AG09319 (cell line): ENCODE results near the gene LRRC4C.

Experiments
- DNase-seq: peaks from one replicate; pipeline ENCODE4 v3.0.0-alpha.2; 2010; ENCODE audit warnings: low read depth; ENCODE audit errors: extremely low read depth
- CTCF ChIP-seq: IDR thresholded peaks from 2 replicates; pipeline ENCODE4 v1.5.1; 2011; ENCODE audit warnings: low read depth, mild to moderate bottlenecking, inconsistent platforms, low read length, moderate library complexity

The LRRC4C gene

GRCh38 chr11:40104941-40105550 is 1354.4 kb downstream of the LRRC4C start:
- no peak for TF ChIP-seq CTCF
- no peak for DNase-seq

GRCh38 chr11:40100781-40101180 is 1358.7 kb downstream of the LRRC4C start:
- DNase-seq = no peak
- no peak for TF ChIP-seq CTCF

GRCh38 chr11:40100162-40100553 is 1359.3 kb downstream of the LRRC4C start:
- TF ChIP-seq CTCF = no peak
- no peak for DNase-seq

- DNase-seq = no peak
- no peak for TF ChIP-seq CTCF
These were observed 1359.9 kb downstream of the LRRC4C start for GRCh38 chr11:40099426-40100161.

- no peak for TF ChIP-seq CTCF
- no peak for DNase-seq
These were observed 1364.0 kb downstream of the LRRC4C start for GRCh38 chr11:40095446-40095845.

GRCh38 chr11:40094954-40095353 is 1364.5 kb downstream of the LRRC4C start:
- DNase-seq = no peak
- TF ChIP-seq CTCF = no peak

GRCh38 chr11:40080434-40080833 is 1379.0 kb downstream of the LRRC4C start:
- DNase-seq = no peak
- no peak for TF ChIP-seq CTCF
